Karpas-422 (cell line): ENCODE measurements around the gene SYNPR. TPM values are rescaled to one million over a fixed set of nuclear protein-coding genes. Genes with fewer than 3 reads are reported as not detected.

Experiments
- DNase-seq: peaks from one replicate; pipeline ENCODE4 v3.0.0-alpha.2; 2015
- H2AFZ ChIP-seq: fragments of 200-600 bp; sonication (generic); 2 replicates; pipeline ENCODE4 v1.6.1; 2014; ENCODE audit warnings: antibody characterized with exemption, low read length, mixed read lengths
- H3K27ac ChIP-seq: fragments of 200-600 bp; sonication (generic); 2 replicates; pipeline ENCODE4 v1.5.1; 2014; ENCODE audit warnings: mild to moderate bottlenecking, low read length, moderate library complexity
- H3K27me3 ChIP-seq: fragments of 200-600 bp; sonication (generic); 2 replicates; pipeline ENCODE4 v1.6.1; 2014; ENCODE audit warnings: low read length, mixed read lengths
- H3K36me3 ChIP-seq: fragments of 200-600 bp; sonication (generic); 2 replicates; pipeline ENCODE4 v1.6.1; 2014; ENCODE audit warnings: low read length, mixed read lengths; ENCODE audit not compliant: insufficient read depth
- H3K4me1 ChIP-seq: fragments of 200-600 bp; sonication (generic); 2 replicates; pipeline ENCODE4 v1.6.1; 2014; ENCODE audit warnings: mild to moderate bottlenecking, low read length, mixed read lengths
- H3K4me2 ChIP-seq: fragments of 200-600 bp; sonication (generic); 2 replicates; pipeline ENCODE4 v1.6.1; 2014; ENCODE audit warnings: low read length, low read depth, mild to moderate bottlenecking; ENCODE audit not compliant: poor library complexity, severe bottlenecking
- H3K4me3 ChIP-seq: fragments of 200-600 bp; sonication (generic); 2 replicates; pipeline ENCODE4 v1.5.1; 2014; ENCODE audit warnings: mild to moderate bottlenecking, antibody characterized with exemption, low read length, mixed read lengths
- H3K79me2 ChIP-seq: fragments of 200-600 bp; sonication (generic); 2 replicates; pipeline ENCODE4 v1.6.1; 2014; ENCODE audit warnings: mild to moderate bottlenecking, low read length, mixed read lengths
- H3K9ac ChIP-seq: fragments of 200-600 bp; sonication (generic); 2 replicates; pipeline ENCODE4 v1.6.0; 2014; ENCODE audit warnings: low read length
- H3K9me2 ChIP-seq: fragments of 200-600 bp; sonication (generic), shearing (Covaris generic); replicated peaks from 2 replicates; pipeline ENCODE4 v1.6.0; 2014; ENCODE audit warnings: mild to moderate bottlenecking, low read length, moderate library complexity; ENCODE audit not compliant: insufficient read depth
- H3K9me3 ChIP-seq: fragments of 300-700, 200-600 bp; sonication (generic); 2 replicates; pipeline ENCODE4 v1.6.1; 2014; ENCODE audit warnings: low read length, mixed read lengths
- H4K20me1 ChIP-seq: fragments of 200-600 bp; sonication (generic); 2 replicates; pipeline ENCODE4 v1.6.1; 2014; ENCODE audit warnings: mild to moderate bottlenecking, antibody characterized with exemption, low read length, low read depth; ENCODE audit not compliant: insufficient read depth
- total RNA-seq: library from RNA; depleted of rRNA; stranded (reverse); fragments of >200 nt; shearing (Covaris generic); gene quantifications from 2 replicates; pipeline ENCODE4 v1.2.3, GENCODE V29; 2014; ENCODE audit warnings: low replicate concordance

The SYNPR gene
- total RNA-seq, 1 experiment from 2014 or later: not detected

- Histone ChIP-seq H3K27me3 (no peaks in the 10 kb centered on the region), H3K9me3 (no peaks in the 10 kb centered on the region), H3K4me2 (no peak overlapping the region), H4K20me1 (no peaks in the 10 kb centered on the region), H3K9me2 (no peaks in the 10 kb centered on the region), H3K27ac (no peak overlapping the region), H3K79me2 (no peaks in the 10 kb centered on the region), H3K4me3 (no peak overlapping the region), H2AFZ (no peak overlapping the region), H3K9ac (no peak overlapping the region), H3K36me3 (no peaks in the 10 kb centered on the region), H3K4me1 (no peaks in the 10 kb centered on the region)
- DNase-seq: no peak
Observed at GRCh38 chr3:63470745-63471144, 192.6 kb downstream of the SYNPR start.

GRCh38 chr3:63471781-63472180, 193.7 kb downstream of the SYNPR start:
- Histone ChIP-seq H3K9me3 (no peaks in the 10 kb centered on the region), H3K9me2 (no peaks in the 10 kb centered on the region), H3K36me3 (no peaks in the 10 kb centered on the region), H3K4me2 (no peak overlapping the region), H3K9ac (no peak overlapping the region), H3K4me3 (no peak overlapping the region), H3K4me1 (no peaks in the 10 kb centered on the region), H3K79me2 (no peaks in the 10 kb centered on the region), H3K27ac (no peak overlapping the region), H3K27me3 (no peaks in the 10 kb centered on the region), H4K20me1 (no peaks in the 10 kb centered on the region), H2AFZ (no peak overlapping the region)
- DNase-seq: no peak

DNA sequence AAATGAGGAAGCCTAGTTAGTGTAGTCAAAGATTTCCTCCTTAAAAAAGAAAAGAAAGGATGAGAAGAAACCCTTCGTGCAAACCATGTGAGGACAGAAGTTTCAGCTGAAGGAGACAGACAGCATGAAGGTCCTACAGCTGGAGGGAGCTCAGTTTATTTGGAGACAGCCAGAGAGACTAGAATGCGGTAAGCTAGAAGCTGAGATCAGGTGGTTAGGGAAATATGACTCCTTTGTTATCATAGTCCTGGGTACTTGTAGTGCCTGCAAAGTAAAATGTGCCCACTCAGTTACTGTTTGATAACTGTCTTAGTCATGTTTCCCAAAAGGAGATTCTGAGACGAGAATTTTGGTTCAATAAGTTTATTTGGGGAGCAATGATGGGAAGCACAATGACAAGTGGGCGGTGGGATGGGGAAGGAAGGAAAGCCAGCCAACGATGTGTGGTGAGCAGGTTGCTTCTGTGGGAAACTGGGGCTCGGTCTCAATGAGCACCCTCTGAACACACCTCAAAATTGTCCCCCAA, 195.6 kb downstream of the SYNPR start:
- Histone ChIP-seq H4K20me1 (no peaks in the 10 kb centered on the region), H3K27ac (no peak overlapping the region), H2AFZ (no peak overlapping the region), H3K9me2 (no peaks in the 10 kb centered on the region), H3K9me3 (no peaks in the 10 kb centered on the region), H3K36me3 (no peaks in the 10 kb centered on the region), H3K79me2 (no peaks in the 10 kb centered on the region), H3K4me3 (no peak overlapping the region), H3K27me3 (no peaks in the 10 kb centered on the region), H3K4me2 (no peak overlapping the region), H3K9ac (no peak overlapping the region), H3K4me1 (no peaks in the 10 kb centered on the region)
- no peak for DNase-seq

- H3K9ac ChIP-seq: no peak overlapping the region
- no peaks in the 10 kb centered on the region for H4K20me1 ChIP-seq
- no peaks in the 10 kb centered on the region for H3K27me3 ChIP-seq
- no peaks in the 10 kb centered on the region for H3K9me2 ChIP-seq
- no peak overlapping the region for H2AFZ ChIP-seq
- no peaks in the 10 kb centered on the region for H3K9me3 ChIP-seq
- no peak overlapping the region for H3K4me3 ChIP-seq
- H3K4me1 ChIP-seq: no peaks in the 10 kb centered on the region
- no peaks in the 10 kb centered on the region for H3K36me3 ChIP-seq
- H3K27ac ChIP-seq: no peak overlapping the region
- no peaks in the 10 kb centered on the region for H3K79me2 ChIP-seq
- H3K4me2 ChIP-seq: no peak overlapping the region
- DNase-seq: no peak
Observed at GRCh38 chr3:63474828-63475518, 196.9 kb downstream of the SYNPR start.

DNA sequence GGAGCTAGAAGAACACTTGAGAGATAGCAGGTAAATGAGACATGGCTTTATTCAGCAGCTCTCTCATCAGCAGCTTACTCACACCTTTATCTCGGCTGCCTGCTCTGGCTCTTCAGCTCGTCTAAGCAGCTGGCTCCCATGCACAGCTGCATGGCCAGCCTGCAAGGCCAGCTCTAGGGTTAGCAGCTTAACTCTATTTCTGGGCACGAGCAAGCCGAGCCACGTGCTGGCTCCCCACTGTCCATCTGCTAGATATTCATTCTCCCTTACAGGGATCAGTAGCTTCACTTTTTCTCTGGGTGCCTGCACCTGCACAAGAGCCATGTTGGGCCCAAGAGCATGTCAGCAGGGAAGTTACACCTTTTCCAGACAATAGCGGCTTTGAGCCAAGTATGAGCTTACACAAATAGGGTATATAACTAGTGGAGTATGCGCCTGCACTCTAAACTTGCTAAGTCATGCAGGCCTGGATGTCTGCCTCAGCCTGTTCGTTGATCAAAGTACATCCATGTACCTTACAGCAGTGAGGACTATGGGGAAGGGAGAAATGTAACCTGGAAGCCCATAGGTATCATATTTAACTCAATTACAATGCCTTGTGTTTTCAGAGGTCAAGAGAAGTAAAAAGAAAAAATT, 199.5 kb downstream of the SYNPR start:
- H3K27me3 ChIP-seq: no peaks in the 10 kb centered on the region
- DNase-seq: no peak
- no peaks in the 10 kb centered on the region for H3K9me2 ChIP-seq
- H3K79me2 ChIP-seq: no peaks in the 10 kb centered on the region
- no peaks in the 10 kb centered on the region for H3K4me1 ChIP-seq
- H3K4me2 ChIP-seq: no peak overlapping the region
- no peaks in the 10 kb centered on the region for H3K36me3 ChIP-seq
- H3K4me3 ChIP-seq: no peak overlapping the region
- H3K9ac ChIP-seq: no peak overlapping the region
- no peak overlapping the region for H3K27ac ChIP-seq
- H3K9me3 ChIP-seq: no peaks in the 10 kb centered on the region
- H2AFZ ChIP-seq: no peak overlapping the region
- H4K20me1 ChIP-seq: no peaks in the 10 kb centered on the region

GRCh38 chr3:63478990-63479660, 201.0 kb downstream of the SYNPR start:
- Histone ChIP-seq H2AFZ (no peak overlapping the region), H3K9me3 (no peaks in the 10 kb centered on the region), H4K20me1 (no peaks in the 10 kb centered on the region), H3K27ac (no peak overlapping the region), H3K36me3 (no peaks in the 10 kb centered on the region), H3K4me1 (no peaks in the 10 kb centered on the region), H3K9me2 (no peaks in the 10 kb centered on the region), H3K79me2 (no peaks in the 10 kb centered on the region), H3K4me3 (no peak overlapping the region), H3K9ac (no peak overlapping the region), H3K4me2 (no peak overlapping the region), H3K27me3 (no peaks in the 10 kb centered on the region)
- no peak for DNase-seq

DNA sequence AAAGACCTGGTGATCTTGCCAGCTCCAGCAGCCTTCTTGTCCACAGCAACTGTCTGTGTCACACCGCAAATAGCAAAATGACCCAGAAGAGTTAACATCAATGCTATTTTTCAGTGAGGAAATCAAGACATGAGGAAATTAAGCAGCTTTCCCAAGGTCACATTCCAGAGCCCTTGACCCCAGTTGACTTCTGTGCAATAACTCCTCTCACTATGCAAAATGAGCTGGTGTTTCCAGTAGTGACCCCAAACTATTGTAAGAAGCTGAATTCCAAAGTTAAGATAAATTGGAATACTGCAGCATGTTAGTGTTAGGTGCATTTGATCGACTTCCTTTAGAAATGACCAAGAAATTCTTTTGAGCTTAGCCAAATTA, 201.5 kb downstream of the SYNPR start:
- Histone ChIP-seq H3K27ac (no peak overlapping the region), H3K9me3 (no peaks in the 10 kb centered on the region), H3K79me2 (no peaks in the 10 kb centered on the region), H3K9ac (no peak overlapping the region), H3K4me1 (no peaks in the 10 kb centered on the region), H2AFZ (no peak overlapping the region), H4K20me1 (no peaks in the 10 kb centered on the region), H3K4me3 (no peak overlapping the region), H3K36me3 (no peaks in the 10 kb centered on the region), H3K4me2 (no peak overlapping the region), H3K9me2 (no peaks in the 10 kb centered on the region), H3K27me3 (no peaks in the 10 kb centered on the region)
- DNase-seq: no peak

DNA sequence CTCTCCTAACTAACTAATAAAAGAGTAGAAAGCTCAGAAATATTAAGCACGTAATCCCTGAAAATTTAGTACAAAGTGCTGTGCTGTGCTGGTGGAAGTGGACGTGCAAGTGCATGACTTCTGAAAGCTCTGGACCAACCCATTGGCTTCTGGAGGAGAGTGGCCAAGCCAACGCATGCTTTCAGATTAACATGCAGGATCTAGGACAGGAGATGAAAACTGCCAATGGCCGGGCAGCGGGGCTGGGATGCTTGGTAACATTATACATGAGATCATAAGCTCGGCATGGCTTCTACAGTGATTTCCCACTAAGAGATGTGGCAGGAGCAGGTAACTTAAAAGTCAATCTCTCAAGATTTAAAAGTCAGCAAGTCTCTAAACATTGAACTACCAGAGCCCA, 203.5 kb downstream of the SYNPR start:
- no peak overlapping the region for H3K4me2 ChIP-seq
- no peak overlapping the region for H2AFZ ChIP-seq
- no peaks in the 10 kb centered on the region for H3K36me3 ChIP-seq
- H3K9me2 ChIP-seq: no peaks in the 10 kb centered on the region
- H3K79me2 ChIP-seq: no peaks in the 10 kb centered on the region
- H3K4me3 ChIP-seq: no peak overlapping the region
- H3K9ac ChIP-seq: no peak overlapping the region
- no peaks in the 10 kb centered on the region for H3K9me3 ChIP-seq
- H4K20me1 ChIP-seq: no peaks in the 10 kb centered on the region
- H3K27me3 ChIP-seq: no peaks in the 10 kb centered on the region
- DNase-seq: no peak
- no peak overlapping the region for H3K27ac ChIP-seq
- H3K4me1 ChIP-seq: no peaks in the 10 kb centered on the region
